C4-2B (cell line): ENCODE results near the gene RNF223.

Experiments
- CTCF ChIP-seq: fragments of 450-650 bp; conservative IDR thresholded peaks from 2 replicates; pipeline ENCODE4 v1.5.1; 2017; ENCODE audit warnings: mild to moderate bottlenecking
- ZFX ChIP-seq: fragments of 450-650 bp; IDR thresholded peaks from 2 replicates; pipeline ENCODE4 v1.6.1; 2017

- TF ChIP-seq CTCF (no peak), ZFX (no peak)
Observed at GRCh38 chr1:1065265-1065939, 8.7 kb downstream of the RNF223 start.
